GM18951 (cell line): Measurements from ENCODE around the gene ROR2.

Source experiments
- POLR2A ChIP-seq: IDR thresholded peaks from 4 replicates; pipeline ENCODE4 v1.6.1; 2011; ENCODE audit warnings: mild to moderate bottlenecking; ENCODE audit not compliant: insufficient read length, insufficient read depth; ENCODE audit errors: extremely low read depth
- in situ Hi-C: fragments of 300-500 bp; cut with MboI; formaldehyde crosslinking; loops from one replicate; pipeline ENCODE4 v1.12.0; 2022; ENCODE audit warnings: low sequenced_read_pairs, mixed read lengths, inconsistent platforms; ENCODE audit not compliant: unreplicated experiment

Gene ROR2

DNA sequence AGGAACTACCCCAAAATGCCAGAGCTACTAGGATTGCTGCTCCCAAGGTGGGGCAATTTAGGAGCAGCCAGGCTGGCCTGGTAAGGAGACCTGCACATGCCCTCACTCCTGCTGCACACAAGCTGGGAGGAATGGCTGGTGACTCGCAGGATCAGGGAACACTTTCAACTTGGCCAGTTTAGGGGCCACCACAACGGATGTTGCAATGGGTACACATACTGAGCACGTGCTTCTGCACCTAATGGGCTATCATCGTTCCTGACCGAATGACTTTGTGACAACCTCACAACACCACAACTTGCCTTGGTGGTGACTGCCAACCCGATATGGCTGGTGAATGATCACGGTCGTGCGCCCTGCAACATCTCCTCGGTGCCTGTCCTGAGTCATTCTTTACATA, 172.0 kb downstream of the ROR2 start:
- in situ Hi-C loops, result no loop called here
- TF ChIP-seq POLR2A, result no peak

DNA sequence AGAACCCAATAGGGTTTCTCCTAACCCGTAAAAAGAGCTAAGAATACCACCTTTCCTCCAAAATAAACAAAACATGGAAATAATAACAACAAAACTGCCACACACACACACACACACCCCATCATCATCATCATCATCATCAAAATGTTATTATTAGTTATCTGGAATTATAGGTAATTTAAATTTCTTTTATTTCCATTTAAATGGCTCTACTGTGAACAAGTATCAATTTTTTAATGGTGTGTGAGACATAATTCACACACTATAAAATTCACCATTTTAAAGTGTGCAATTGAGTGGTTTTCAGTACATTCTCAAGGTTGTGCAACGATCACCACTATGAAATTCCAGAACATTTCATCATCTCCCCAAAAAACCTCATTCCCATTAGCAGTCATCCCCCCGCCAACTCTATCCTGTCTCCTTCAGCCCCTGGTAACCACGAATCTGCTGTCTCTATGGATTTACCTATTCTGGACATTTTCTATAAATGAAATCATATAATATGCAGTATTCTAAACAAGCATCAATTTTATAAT, 172.7 kb downstream of the ROR2 start:
- TF ChIP-seq POLR2A, result no peak
- in situ Hi-C loops, result no loop called here

DNA sequence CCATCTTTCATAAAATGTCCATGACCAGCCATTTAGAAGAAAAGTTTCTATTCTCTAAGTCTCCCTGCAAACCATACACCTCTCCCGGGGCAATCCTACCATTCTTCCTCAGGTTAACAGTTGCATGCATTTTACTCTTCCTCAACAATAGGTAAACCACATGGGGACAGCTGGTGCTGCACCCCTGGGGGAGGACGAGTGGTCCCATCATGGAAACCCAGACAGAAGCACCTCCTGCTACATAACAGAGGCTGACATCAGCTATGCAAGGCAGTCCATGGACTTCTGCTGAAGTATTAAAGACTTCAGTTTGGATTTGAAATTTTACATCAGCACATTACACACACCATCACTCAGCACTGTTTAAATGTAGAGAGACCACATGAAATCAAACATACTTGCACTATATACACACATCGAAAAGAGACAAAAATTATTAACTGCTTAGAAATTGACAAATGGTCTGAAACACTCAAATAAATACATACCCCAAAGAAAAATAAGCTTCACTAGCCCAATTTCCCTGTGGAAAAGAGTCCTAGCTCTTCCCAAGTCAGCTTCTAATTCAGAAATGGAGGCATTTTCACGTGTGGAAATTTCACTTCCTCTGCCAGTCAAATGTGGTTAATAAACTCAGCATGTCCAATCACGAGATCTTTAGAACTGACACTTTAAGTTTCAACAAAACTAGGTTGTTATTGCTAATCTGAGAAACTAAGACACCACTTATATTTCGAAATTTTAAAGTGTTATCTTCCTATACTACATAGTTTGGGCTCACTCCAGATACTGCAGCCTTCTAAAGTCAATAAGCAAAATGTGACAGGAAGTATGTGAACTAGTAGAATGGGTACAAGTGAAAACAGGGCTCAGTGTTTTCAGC, 173.4 kb downstream of the ROR2 start:
- in situ Hi-C loops, result no loop called here
- TF ChIP-seq POLR2A, result no peak

DNA sequence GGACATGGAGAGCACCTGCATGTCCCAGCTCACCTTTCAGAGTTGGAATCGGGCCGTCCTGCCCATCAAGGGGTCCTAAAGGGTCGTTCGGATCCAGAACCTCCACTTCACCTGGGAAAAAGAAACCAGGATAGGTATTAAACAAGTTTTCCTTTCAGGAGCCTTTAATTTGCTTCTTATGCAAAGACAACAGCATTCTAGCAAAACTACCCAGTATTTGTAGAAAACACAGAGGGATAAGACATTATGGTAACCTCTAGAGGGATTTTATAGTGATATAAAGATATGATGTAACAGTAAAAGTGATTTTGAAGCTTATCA, 174.4 kb downstream of the ROR2 start:
- TF ChIP-seq POLR2A, result no peak
- in situ Hi-C loops, result no loop called here

DNA sequence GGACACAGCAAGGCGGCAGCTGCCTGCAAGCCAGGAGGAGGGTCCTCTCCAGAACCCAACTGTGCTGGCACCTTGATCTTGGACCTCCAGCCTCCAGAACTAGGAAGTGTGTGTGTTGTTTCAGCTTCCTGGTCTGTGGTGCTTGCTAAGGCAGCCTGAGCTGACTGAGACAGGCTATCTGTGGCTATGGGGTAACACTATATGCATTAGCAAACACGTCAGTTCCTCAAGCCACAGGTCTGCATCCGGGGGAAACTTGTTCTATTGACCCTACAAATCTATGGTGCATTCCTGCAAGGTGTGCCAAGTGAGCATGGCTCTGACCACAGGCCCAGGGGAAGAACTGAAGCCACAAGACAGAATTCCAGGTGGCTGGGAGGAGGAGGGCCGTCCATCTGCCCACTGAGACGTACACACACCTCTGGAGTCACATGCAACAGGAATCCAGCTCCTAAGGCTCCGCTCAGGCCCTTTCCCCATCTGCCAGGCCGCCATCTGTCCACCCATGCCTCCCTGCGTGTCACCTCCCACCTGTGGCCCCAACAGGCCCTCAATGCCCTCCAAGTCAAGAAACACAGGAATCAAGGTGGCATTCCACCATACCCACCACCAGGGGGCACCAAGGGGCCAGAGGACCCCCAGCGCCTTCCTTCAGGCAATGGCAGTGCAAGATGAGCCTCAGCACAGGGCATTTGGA, 174.9 kb downstream of the ROR2 start:
- no peak for TF ChIP-seq POLR2A
- in situ Hi-C loops, result no loop called here

DNA sequence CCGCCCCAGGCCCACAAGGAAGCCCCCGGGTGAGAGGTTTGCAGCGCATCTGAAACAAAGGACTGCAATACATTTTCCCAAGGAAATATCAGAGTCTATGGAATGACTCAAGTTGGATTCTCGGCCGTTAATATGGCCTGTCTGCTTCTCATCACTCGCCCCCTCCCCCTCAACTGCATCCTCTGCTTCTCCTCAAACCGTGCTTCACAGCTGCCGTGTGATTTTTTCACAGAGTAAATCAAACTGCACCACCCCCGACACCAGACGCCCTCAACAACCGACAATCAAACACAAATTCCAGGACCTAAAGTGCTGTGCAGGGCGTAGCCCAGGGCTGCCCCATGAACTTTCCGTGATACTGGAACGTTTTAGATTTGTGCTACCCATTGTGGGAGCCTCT, 176.9 kb downstream of the ROR2 start:
- TF ChIP-seq POLR2A, result no peak
- in situ Hi-C loops, result no loop called here

DNA sequence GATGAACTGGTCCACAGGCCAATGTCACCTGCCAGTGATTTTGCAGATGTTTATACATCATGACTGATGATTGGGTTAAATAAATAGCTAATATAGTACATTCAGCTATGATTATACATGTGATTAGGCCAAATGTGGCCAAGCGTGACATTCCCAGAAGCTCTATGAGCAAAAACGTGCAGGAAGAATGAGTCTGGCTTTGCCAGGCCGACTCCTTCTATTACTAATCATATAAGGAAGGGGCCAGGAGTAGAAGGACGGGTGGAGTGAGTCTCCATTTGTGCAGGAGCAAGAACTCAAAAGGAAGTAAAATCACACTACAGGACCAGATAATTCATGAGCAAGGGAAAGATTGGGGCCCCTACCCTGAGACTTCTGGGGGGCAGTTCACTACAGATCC, 178.2 kb downstream of the ROR2 start:
- in situ Hi-C loops, result no loop called here
- TF ChIP-seq POLR2A, result no peak

DNA sequence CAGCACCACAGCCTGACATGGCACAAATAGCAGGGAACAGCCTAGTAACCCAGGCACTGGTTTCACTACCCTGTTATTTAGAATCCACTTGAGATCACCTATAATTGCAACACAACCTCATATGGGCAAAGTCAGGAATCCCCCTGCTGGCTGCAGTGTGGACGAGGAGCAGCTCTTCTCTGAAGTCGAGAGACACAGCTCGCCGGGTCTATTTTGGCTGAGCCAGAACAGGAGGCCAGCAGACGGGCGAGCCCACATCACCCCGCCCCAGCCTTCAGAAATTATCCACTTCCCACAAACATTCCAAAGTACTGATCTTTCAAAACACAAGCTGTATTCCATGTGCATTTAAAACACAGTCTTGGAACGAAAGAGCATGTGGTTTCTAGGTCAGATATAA, 179.0 kb downstream of the ROR2 start:
- in situ Hi-C loops, result no loop called here

DNA sequence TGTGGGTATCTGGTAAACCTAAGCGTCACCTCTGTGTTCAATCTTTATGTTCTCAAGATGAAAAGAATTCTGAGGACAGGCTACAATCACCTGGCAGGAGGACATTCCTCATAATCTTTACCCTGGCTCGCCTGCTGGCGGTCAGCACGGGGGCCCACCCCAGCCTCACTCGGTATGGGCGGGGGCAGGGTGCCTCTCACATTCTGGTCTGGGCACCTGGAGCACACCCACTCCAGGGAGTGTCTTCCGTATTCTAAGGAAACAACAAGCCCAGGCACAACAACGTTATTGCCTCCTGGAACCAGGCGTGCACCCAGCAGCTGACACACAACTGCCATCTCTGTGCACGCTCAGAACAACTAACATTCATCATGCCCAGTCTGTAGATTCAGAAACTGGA, 179.8 kb downstream of the ROR2 start:
- TF ChIP-seq POLR2A, result no peak
- in situ Hi-C loops, result no loop called here

More for the DNA sequence above, 179.0 kb downstream of the ROR2 start:
- TF ChIP-seq POLR2A, result no peak

DNA sequence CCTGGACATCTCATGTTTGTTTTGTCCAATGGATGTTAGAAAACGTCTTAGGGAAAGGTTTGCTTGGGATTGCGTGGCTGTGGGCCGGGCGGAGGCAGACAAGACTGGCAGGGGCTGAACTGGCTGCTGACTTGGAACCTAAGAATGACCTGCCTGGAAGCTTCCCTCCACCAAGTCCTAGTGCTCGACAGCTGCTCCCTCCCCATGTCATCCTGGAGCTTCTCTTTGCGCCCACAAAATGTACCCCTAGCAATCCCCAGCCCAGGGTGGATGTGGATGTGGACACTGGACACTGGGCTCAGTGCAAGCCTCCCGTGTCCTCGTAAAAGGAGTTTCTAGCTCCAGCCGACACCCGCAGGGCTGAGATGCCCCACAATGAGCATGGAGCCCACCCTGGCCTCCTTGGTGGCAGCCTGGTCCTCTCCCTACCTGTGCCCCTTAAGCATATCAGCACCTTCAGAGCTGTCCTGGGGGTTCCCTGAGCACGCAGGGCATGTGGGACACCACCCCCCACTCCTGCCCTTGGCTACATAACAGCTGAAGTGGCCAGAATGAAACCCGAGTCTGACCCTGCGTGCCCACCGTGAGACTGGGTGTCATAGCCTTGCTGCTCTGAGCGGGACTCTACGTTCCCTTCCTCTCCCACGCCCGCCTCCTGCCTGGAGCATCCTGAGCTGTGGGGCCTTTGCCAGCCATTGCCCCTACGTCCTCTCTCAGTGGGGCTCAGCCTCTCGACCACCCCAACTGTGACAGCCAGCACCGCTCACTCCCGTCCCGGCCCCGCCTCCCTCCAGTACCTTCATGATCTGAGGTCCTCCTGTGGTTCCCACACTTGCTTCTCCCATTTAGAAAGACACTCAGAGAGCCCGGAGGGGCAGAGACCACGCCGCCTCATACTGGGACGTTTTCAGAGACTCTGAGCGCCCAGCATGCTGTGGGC, 180.8 kb downstream of the ROR2 start:
- in situ Hi-C loops, result no loop called here
- no peak for TF ChIP-seq POLR2A

DNA sequence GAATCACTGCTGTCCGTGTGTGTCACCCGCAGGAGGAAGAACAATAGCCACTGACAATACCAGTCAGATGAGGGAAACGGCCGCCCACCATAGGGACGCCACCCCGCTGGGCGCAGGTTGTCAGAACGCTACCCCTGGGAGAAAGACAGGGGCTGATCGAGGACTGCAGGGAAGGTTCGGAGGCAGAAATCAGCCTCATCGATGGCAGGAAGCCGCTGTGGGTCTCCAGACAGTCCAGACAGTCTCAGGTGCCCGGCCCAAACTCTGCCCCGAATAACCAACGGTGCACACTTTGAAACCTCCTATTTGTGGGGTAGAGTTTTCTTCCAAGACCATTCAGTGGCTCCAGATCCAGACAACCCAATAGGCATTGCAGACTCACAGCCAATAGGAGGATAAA, 181.5 kb downstream of the ROR2 start:
- in situ Hi-C loops, result no loop called here
- no peak for TF ChIP-seq POLR2A

DNA sequence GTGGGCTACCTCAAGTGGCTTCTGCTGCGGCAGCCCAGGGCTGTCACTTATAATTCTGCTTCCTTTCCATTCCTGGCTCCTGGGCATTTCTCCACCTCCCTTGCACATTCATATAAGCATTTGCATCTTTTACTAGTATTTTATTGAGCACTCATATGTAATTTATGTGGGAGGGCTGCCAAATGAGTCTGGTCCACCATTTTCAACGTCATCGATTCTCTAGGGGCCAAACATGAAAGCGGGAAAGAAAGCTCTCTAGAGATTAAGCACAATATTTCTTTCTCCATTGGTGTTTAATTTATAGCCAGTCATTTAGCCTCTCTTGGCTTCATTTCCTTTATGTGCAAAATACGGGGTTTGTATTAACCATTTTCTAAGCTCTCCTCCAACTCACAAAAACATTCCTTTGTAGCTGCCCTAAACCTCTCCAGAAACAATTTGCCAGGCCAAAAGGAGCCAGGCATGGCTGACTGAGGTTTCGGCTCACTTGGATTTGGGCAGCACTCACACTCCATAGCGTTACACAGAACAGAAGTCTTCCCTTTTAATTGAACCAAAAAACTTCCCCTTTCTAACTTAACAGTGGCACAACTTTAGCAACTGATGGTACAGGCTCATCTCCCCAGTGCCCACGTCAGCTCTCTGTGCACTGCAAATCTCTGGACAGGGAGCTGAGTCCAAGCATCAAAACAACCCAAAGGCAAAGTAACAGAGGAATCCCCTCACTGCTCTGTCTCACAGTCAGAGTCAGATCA, 183.5 kb downstream of the ROR2 start:
- in situ Hi-C loops, result no loop called here
- TF ChIP-seq POLR2A, result no peak
